Adrenal gland (tissue), 12 donors: ENCODE measurements around the gene GJC2. TPM values are rescaled to one million over a fixed set of nuclear protein-coding genes. Genes with fewer than 3 reads are reported as not detected.
"Not testable (repeated sequence)": the region's sequence is repeated elsewhere in the genome, so short reads cannot be mapped to it uniquely, and the experiment has no call there.

Experiments
- DNase-seq, 7 donors: peaks; one replicate each; pipeline ENCODE4 v3.0.0-alpha.2; 2019 to 2020
- H3K27ac ChIP-seq, 5 donors: fragments of 200-600 bp; sonication (generic) in 4 of 5; 1 replicate in 3 of 5; 2 replicates in 2 of 5; pipeline versions ENCODE4 v1.5.1 to v1.8.0; 2016 to 2020; ENCODE audit warnings: mild to moderate bottlenecking in 1 of 5
- H3K27me3 ChIP-seq: fragments of 200-600 bp; 2 replicates; pipeline ENCODE4 v1.8.0; 2021
- H3K36me3 ChIP-seq, 2 donors: fragments of 200-600 bp; replicated peaks in 1 of 2; 1 replicate in 1 of 2; 2 replicates in 1 of 2; pipeline versions ENCODE4 v1.5.1 to v1.8.0; 2018 to 2022
- H3K4me1 ChIP-seq, 2 donors: fragments of 200-600 bp; replicated peaks in 1 of 2; 1 replicate in 1 of 2; 2 replicates in 1 of 2; pipeline versions ENCODE4 v1.5.1 to v1.8.0; 2018 to 2021
- H3K4me3 ChIP-seq, 4 donors: fragments of 200-600 bp; sonication (generic) in 3 of 4; one replicate each; pipeline ENCODE4 v1.5.1; 2016 to 2018
- H3K9me3 ChIP-seq, 3 donors: fragments of 200-600 bp; sonication (generic) in 1 of 3; replicated peaks in 1 of 3; 1 replicate in 2 of 3; 2 replicates in 1 of 3; pipeline versions ENCODE4 v1.5.1 to v1.8.0; 2016 to 2021
- POLR2A ChIP-seq, 2 donors: fragments of 450-650 bp; IDR thresholded peaks; one replicate each; pipeline ENCODE4 v1.6.1; 2017; ENCODE audit warnings: antibody characterized with exemption in 2 of 2, mild to moderate bottlenecking in 2 of 2, moderate library complexity in 1 of 2
- WGBS, 4 donors: extraction: QIAGEN DNeasy Blood & Tissue Kit in 2 of 4; methylation state at CpG; one replicate each; pipeline versions ENCODE4 v1.1.5 to v1.1.7; 2013 to 2017; 5-methylcytosine and 5-hydroxymethylcytosine counted together
- intact Hi-C, 2 donors: fragments of 100-400 bp; cut with DNase I; formaldehyde crosslinking; loops; one replicate each; pipeline versions ENCODE4 v1.14.1 to v1.15.0; 2022 to 2023
- polyA plus RNA-seq, 3 donors: library from polyadenylated mRNA; stranded (reverse); fragments of 200-250 nt in 2 of 3; fragments of 350-450 nt in 1 of 3; fragmentation: Illumina TruSeq in 1 of 3; extraction: RNeasy Lipid Tissue Mini Kit (QIAGEN cat#74804) in 1 of 3; gene quantifications; one replicate each; pipeline ENCODE4 v1.2.3, GENCODE V29; 2013 to 2014
- total RNA-seq, 9 donors: library from RNA; depleted of rRNA in 4 of 9; stranded (reverse); fragments of >200 nt in 4 of 9; fragments of 120-200 nt in 1 of 9; fragmentation: NEBNext Ultra II Directional in 1 of 9; extraction: Animal tissue kit (Norgen Biotek cat#: 25700) in 1 of 9; gene quantifications; one replicate each; pipeline versions ENCODE4 v1.1.0 to v1.2.4, GENCODE V29; 2013 to 2023
- TF ChIP-seq, protein P1 (sequence below), 6 experiments: fragments of 450-650 bp in 4 of 6; fragments of 200-600 bp in 2 of 6; sonication (generic) in 1 of 6; IDR thresholded peaks; 1 replicate in 5 of 6; 2 replicates in 1 of 6; pipeline versions ENCODE4 v1.5.1 to v1.8.0; 2016 to 2021; ENCODE audit warnings: antibody characterized with exemption in 6 of 6, mild to moderate bottlenecking in 2 of 6, moderate library complexity in 1 of 6
- donor health status: healthy with polysubstance abuse.
- donor health status: Bipolar disorder and iron deficiency.
- donor health status: DM: yes; HTN: yes; CAD: no.
- donor health status: DM: no; HTN: no; CAD: no.
- donor health status: DM: no; HTN: no; CAD: no.
- donor health status: DM: yes; HTN: yes; CAD: no.

The GJC2 gene
- total and polyA plus RNA-seq, 12 donors: 0.05 to 4.1 (median 1.3) TPM

DNA sequence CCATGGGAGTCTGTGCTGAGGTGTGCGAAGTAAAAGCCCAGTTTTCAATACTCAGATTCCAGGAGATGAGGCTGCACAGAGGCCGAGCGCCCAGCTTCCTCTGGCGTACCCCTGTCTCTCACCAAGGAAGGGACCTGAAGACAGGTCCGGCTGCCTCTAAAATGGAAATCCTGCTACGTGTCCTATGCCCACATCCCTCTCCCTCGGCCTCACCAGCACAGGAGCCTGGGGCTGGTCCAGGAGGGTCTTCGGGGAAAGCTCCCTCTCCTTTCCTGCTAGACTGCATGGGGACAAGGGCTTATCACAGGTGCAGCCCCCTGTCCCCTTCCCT lies 41.0 kb upstream of the GJC2 start:
- TF ChIP-seq, protein P1, sequence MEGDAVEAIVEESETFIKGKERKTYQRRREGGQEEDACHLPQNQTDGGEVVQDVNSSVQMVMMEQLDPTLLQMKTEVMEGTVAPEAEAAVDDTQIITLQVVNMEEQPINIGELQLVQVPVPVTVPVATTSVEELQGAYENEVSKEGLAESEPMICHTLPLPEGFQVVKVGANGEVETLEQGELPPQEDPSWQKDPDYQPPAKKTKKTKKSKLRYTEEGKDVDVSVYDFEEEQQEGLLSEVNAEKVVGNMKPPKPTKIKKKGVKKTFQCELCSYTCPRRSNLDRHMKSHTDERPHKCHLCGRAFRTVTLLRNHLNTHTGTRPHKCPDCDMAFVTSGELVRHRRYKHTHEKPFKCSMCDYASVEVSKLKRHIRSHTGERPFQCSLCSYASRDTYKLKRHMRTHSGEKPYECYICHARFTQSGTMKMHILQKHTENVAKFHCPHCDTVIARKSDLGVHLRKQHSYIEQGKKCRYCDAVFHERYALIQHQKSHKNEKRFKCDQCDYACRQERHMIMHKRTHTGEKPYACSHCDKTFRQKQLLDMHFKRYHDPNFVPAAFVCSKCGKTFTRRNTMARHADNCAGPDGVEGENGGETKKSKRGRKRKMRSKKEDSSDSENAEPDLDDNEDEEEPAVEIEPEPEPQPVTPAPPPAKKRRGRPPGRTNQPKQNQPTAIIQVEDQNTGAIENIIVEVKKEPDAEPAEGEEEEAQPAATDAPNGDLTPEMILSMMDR (IDR thresholded peaks at IDR 0.05): no peak
- no peak for TF ChIP-seq POLR2A (IDR thresholded peaks at IDR 0.05)
- Histone ChIP-seq H3K36me3 (peaks cover 0 to 23% of the 10 kb centered on the region in 2 donors), H3K27me3 (no peaks in the 10 kb centered on the region), H3K27ac (peak overlapping the region; percentile 26 to 94 (median 90)), H3K4me3 (peak overlapping the region; percentile 65 to 100 (median 90)), H3K4me1 (peaks cover 8 to 25% of the 10 kb centered on the region in 2 donors), H3K9me3 (no peaks in the 10 kb centered on the region)
- 2 to 7% (median 3%) methylated on average over 8 of the region's 8 CpGs for whole genome bisulfite sequencing, 4 donors
- intact Hi-C loops: no loop called here
- no peak for DNase-seq

DNA sequence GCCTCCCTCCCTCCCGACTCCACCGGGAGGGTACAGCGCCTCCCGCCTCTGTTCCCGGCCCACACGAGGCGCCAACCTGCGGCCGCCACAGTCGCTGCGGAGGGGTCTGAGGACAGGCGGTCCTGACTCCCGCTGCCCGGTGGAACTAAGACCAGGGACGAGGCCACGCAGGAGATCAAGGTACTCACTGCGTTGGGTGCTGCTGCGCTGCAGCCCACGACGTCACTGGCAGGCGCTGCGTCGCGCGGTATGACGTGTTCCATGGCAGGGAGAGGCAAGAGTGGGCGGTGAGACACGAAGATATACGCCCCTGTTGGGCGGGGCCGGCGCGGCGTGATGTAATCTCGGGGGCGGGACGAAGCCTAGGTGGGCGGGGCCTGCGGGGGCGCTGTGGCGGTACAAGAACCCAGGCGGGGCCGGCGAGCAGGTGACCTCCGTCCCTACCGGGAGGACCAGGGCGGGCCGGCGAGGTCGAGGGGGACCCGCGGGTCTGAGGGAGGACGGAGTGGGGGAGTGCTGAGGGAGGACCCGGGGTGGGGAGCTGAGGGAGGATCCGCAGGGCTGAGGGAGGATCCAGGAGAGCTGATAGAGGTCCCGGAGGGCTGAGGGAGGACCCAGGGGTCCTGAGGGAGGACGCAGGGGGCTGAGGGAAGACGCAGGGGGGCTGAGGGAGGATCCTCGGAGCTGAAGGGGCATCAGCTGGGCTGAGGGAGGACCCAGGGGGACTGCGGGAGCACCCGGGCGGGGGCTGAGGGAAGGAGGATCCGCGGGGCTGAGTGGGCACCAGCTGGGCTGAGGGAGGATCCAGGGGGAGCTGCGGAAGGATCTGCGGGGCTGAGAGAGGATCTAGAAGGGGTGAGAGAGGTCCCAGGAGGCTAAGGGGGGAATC lies 40.4 kb upstream of the GJC2 start, which contains the start of gene MRPL55:
MRPL55 (minus strand) TSS at position 227 of the 889 bp plus-strand sequence. CDS start 1,039 bp downstream, outside the sequence.
- Histone ChIP-seq H3K27me3 (no peaks in the 10 kb centered on the region), H3K4me1 (peaks cover 8 to 22% of the 10 kb centered on the region in 2 donors), H3K9me3 (no peaks in the 10 kb centered on the region), H3K27ac (peak within 1 kb of the TSS; percentile 26 to 94 (median 90)), H3K4me3 (peak within 1 kb of the TSS; percentile 67 to 100 (median 90)), H3K36me3 (peaks cover 0 to 23% of the 10 kb centered on the region in 2 donors)
- peak; percentile 95 to 99 (median 98) for DNase-seq
- peak; percentile 73 to 97 for TF ChIP-seq POLR2A (IDR thresholded peaks at IDR 0.05)
- TF ChIP-seq, protein P1 (IDR thresholded peaks at IDR 0.05): no peak
- WGBS, 4 donors: 1 to 2% (median 1%) methylated on average over 25 to 66 of the region's 66 CpGs
- intact Hi-C loops: no loop called here

DNA sequence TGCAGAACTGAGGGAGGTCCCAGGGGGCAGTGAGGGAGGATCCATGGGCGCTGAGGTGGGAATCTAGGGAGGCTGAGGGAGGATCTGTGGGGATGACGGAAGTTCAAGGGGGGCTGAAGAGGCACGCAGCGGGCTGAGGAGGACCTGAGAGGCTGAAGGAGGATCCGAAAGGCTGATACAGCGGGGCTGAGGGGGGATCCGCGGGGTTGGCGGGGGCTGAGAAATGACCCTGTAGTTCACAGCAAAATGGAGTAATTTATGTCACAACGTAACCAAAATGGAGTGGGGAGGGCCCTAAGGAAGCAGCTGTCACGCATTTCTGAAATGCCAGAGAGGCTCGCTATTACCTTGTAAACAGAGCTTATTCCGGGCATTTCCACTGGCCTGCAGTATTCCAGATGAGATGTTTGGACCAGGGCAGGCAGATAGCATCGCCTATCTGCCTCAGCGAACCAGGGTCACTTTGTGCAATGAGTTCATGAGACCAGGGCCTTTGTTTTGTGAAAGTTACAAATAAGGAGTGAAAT lies 39.7 kb upstream of the GJC2 start:
- H3K9me3 ChIP-seq: no peaks in the 10 kb centered on the region
- WGBS, 4 donors: 25 to 33% (median 30%) methylated on average over 15 of the region's 15 CpGs
- H3K27me3 ChIP-seq: no peaks in the 10 kb centered on the region
- intact Hi-C loops: no loop called here
- DNase-seq: peak in 5 of 7 donors; percentile 29 to 61 (median 52)
- peaks cover 8 to 29% of the 10 kb centered on the region in 2 donors for H3K4me1 ChIP-seq
- H3K36me3 ChIP-seq: peaks cover 0 to 23% of the 10 kb centered on the region in 2 donors
- peak overlapping the region; percentile 67 to 100 (median 90) for H3K4me3 ChIP-seq
- H3K27ac ChIP-seq: peak overlapping the region in 4 of 5 donors; percentile 81 to 94 (median 91)
- no peak for TF ChIP-seq POLR2A (IDR thresholded peaks at IDR 0.05)
- TF ChIP-seq, protein P1 (IDR thresholded peaks at IDR 0.05): no peak

DNA sequence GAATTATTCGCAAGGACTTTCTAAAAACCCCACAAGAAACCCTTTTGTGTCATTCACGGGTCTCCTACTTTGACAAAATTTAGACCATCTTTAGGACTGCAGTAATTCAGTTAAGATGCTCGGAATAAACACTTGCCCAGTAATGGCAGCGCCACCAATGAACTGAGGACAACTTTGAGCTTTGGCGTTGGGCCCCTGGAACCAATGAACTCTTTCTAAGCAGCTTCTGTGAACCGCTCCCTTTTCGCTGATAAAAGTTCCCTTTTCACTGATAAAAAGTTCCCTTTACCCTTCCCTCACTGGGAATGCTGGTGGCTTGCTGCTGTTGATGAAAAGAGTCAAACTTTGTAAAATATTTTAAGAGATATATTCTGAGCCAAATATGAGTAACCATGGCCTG lies 39.2 kb upstream of the GJC2 start:
- Histone ChIP-seq H3K27ac (peak overlapping the region in 2 of 5 donors; percentile 92 to 94), H3K9me3 (no peaks in the 10 kb centered on the region), H3K36me3 (peaks cover 0 to 22% of the 10 kb centered on the region in 2 donors), H3K4me3 (peak overlapping the region in 1 of 4 donors; percentile 84), H3K27me3 (no peaks in the 10 kb centered on the region), H3K4me1 (peaks cover 8 to 32% of the 10 kb centered on the region in 2 donors)
- DNase-seq: no peak
- intact Hi-C loops: no loop called here
- TF ChIP-seq, protein P1 (IDR thresholded peaks at IDR 0.05): no peak
- no peak for TF ChIP-seq POLR2A (IDR thresholded peaks at IDR 0.05)
- 84 to 94% (median 91%) methylated on average over 7 of the region's 7 CpGs for WGBS, 4 donors

DNA sequence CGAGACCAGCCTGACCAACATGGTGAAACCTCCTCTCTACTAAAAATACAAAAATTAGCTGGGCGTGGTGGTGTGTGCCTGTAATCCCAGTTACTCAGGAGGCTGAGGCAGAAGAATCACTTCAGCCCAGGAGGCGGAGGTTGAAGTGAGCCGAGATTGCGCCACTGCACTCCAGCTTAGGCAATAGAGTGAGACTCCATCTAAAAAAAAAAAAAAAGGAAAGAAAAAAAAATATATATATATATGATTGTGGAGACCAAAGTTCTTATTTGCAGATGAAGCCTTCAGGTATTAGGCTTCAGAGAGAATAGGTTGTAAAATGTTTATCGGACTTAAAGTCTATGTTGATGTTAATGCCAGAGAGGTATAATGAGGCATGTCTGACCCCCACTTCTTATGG lies 38.4 kb upstream of the GJC2 start:
- H3K27me3 ChIP-seq, DNase-seq, H3K27ac ChIP-seq, H3K9me3 ChIP-seq, H3K4me3 ChIP-seq, intact Hi-C loops: not testable (repeated sequence)
- Histone ChIP-seq H3K36me3 (peaks cover 0 to 14% of the 10 kb centered on the region in 2 donors), H3K4me1 (peaks cover 8 to 32% of the 10 kb centered on the region in 2 donors)
- 87 to 96% (median 95%) methylated on average over 6 of the region's 6 CpGs for WGBS, 4 donors
